AG04449 (cell line): ENCODE measurements around the gene KCNK3.

ENCODE experiments used
- CTCF ChIA-PET: fragments of 350-600 bp; formaldehyde crosslinking; extraction: SDS; loops from one replicate; lab custom pipeline; 2021; ENCODE audit warnings: antibody characterized with exemption; lab: Yijun Ruan, JAX
- POLR2A ChIA-PET: fragments of 400-600, 350-600 bp; formaldehyde crosslinking; extraction: SDS; loops from one replicate; lab custom pipeline; 2020; ENCODE audit warnings: antibody characterized with exemption, inconsistent platforms; lab: Yijun Ruan, JAX
- DNase-seq: peaks from one replicate; pipeline ENCODE4 v3.0.0-alpha.2; 2010; ENCODE audit warnings: low read depth, low spot score
- H3K4me3 ChIP-seq: 2 replicates; pipeline ENCODE4 v1.5.1; 2011; ENCODE audit warnings: low read depth, mild to moderate bottlenecking, control low read depth, low read length
- TF ChIP-seq, protein P1 (sequence below): IDR thresholded peaks from one replicate; pipeline ENCODE4 v1.5.1; 2011; ENCODE audit warnings: mild to moderate bottlenecking, moderate library complexity, low read length, control low read depth, inconsistent platforms; ENCODE audit not compliant: insufficient read depth; ENCODE audit errors: missing control alignments

KCNK3 gene

DNA sequence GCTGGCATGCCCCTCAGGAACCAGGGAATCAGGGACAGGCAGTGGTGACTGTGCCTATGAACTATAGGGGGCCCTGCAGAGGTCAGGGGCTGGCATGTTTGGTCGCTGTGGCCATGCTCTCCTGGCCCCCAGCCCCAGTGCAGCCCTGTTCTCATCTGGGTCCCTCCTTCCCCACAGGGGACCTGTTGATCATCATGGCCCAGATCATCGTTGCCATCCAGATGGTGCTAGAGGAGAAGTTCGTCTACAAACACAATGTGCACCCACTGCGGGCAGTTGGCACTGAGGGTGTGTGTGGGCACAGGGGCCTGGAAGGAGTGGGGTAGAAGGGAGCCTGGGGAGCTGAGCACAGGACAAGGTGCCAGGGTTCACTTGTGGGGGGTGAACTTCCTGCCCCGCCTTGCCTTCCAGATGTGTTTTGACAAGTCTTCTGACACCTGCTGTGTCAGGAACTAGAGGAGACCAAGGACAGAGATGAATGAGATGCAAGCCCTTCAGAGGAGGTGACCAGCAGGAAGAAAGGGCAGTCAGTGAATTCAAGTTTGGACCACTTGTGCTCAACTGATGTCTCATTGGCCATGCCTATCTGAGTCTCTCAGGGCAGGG lies 83.8 kb downstream of the KCNK3 start:
- no peak for DNase-seq
- ChIA-PET CTCF (interaction anchor here (1.3 kb wide), 1 partner anchor 10 kb away, joined by 6 read pairs; the partner anchor contains the start of gene CENPA), POLR2A (interaction anchor here (0.5 to 1.3 kb wide), 2 partner anchors 10 to 11 kb away, joined by 3 read pairs; no protein-coding TSS in a partner anchor)
- TF ChIP-seq, protein P1, sequence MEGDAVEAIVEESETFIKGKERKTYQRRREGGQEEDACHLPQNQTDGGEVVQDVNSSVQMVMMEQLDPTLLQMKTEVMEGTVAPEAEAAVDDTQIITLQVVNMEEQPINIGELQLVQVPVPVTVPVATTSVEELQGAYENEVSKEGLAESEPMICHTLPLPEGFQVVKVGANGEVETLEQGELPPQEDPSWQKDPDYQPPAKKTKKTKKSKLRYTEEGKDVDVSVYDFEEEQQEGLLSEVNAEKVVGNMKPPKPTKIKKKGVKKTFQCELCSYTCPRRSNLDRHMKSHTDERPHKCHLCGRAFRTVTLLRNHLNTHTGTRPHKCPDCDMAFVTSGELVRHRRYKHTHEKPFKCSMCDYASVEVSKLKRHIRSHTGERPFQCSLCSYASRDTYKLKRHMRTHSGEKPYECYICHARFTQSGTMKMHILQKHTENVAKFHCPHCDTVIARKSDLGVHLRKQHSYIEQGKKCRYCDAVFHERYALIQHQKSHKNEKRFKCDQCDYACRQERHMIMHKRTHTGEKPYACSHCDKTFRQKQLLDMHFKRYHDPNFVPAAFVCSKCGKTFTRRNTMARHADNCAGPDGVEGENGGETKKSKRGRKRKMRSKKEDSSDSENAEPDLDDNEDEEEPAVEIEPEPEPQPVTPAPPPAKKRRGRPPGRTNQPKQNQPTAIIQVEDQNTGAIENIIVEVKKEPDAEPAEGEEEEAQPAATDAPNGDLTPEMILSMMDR: no peak
- no peak overlapping the region for H3K4me3 ChIP-seq

DNA sequence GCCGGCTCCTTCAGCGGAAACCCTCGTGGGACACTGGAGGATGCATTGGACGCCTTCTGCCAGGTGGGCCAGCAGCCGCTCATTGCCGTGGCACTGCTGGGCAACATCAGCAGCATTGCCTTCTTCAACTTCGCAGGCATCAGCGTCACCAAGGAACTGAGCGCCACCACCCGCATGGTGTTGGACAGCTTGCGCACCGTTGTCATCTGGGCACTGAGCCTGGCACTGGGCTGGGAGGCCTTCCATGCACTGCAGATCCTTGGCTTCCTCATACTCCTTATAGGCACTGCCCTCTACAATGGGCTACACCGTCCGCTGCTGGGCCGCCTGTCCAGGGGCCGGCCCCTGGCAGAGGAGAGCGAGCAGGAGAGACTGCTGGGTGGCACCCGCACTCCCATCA lies 85.6 kb downstream of the KCNK3 start:
- no peak for DNase-seq
- POLR2A ChIA-PET: no interaction called here
- CTCF ChIA-PET: interaction anchor here (0.6 to 1.3 kb wide), 2 partner anchors 11 to 12 kb away, joined by 4 read pairs; no protein-coding TSS in a partner anchor
- no peak overlapping the region for H3K4me3 ChIP-seq
- TF ChIP-seq, protein P1: no peak

DNA sequence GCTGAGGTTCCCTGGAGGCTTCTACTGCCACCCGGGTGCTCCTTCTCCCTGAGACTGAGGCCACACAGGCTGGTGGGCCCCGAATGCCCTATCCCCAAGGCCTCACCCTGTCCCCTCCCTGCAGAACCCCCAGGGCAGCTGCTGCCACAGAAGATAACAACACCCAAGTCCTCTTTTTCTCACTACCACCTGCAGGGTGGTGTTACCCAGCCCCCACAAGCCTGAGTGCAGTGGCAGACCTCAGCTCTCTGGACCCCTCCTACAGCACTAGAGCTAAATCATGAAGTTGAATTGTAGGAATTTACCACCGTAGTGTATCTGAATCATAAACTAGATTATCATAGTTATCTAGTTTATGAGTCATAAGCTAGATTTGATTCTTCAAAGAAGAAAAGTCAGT lies 86.0 kb downstream of the KCNK3 start:
- POLR2A ChIA-PET: no interaction called here
- TF ChIP-seq, protein P1: no peak
- CTCF ChIA-PET: interaction anchor here (0.6 kb wide), 1 partner anchor 12 kb away, joined by 4 read pairs; no protein-coding TSS in a partner anchor
- no peak overlapping the region for H3K4me3 ChIP-seq
- DNase-seq: no peak

- no peak for DNase-seq
Observed at GRCh38 chr2:26780203-26780760, 87.8 kb downstream of the KCNK3 start.

More at GRCh38 chr2:26780203-26780760, 87.8 kb downstream of the KCNK3 start:
- H3K4me3 ChIP-seq: no peak overlapping the region
- ChIA-PET POLR2A (no interaction called here), CTCF (no interaction called here)
- TF ChIP-seq, protein P1: no peak
